Measurements from ENCODE around the gene HES5. TPM values are rescaled to one million over a fixed set of nuclear protein-coding genes. Genes with fewer than 3 reads are reported as not detected.
"Not testable (repeated sequence)": the region's sequence is repeated elsewhere in the genome, so short reads cannot be mapped to it uniquely, and the experiment has no call there.

HES5 gene
- not detected for polyA plus RNA-seq (2013, experiment 1 of 2)
- polyA plus RNA-seq (2013, experiment 2 of 2) = not detected

GRCh38 chr1:2529784-2530512 lies at the start of gene HES5:
Gene HES5, minus strand, starts transcription at chr1:2530263. Its CDS starts 99 bp downstream, at chr1:2530164.
- Histone ChIP-seq H2BK12ac (ENCODE audit: low read length in 2 of 2) (no peak within 1 kb of the TSS), H3K27me3 (ENCODE audit: control insufficient read depth in 1 of 2, insufficient read depth in 1 of 2, low read length in 2 of 2) (peaks cover 29 to 61% of the 10 kb centered on the region in 2 experiments), H3K4me2 (ENCODE audit: low read length, poor library complexity, severe bottlenecking) (peak within 1 kb of the TSS; percentile 74), H3K23ac (ENCODE audit: low read length in 2 of 2) (peak within 1 kb of the TSS in 1 of 2 experiments; percentile 27), H2BK120ac (ENCODE audit: low read depth, low read length) (no peak within 1 kb of the TSS), H4K91ac (ENCODE audit: low read length) (no peak within 1 kb of the TSS), H2AK5ac (ENCODE audit: low read length, severe bottlenecking) (no peak within 1 kb of the TSS), H2BK15ac (ENCODE audit: low read depth, poor library complexity, severe bottlenecking) (no peak within 1 kb of the TSS), H3K27ac (ENCODE audit: low read length, poor library complexity, severe bottlenecking) (no peak within 1 kb of the TSS), H2AFZ (ENCODE audit: low read depth, low read length) (no peak within 1 kb of the TSS), H3K9ac (ENCODE audit: low read length) (no peak within 1 kb of the TSS), H4K8ac (ENCODE audit: low read length) (no peak within 1 kb of the TSS), H2BK5ac (ENCODE audit: low read depth, low read length, poor library complexity, severe bottlenecking) (no peak within 1 kb of the TSS), H3K4me1 (ENCODE audit: control insufficient read depth, insufficient read depth, low read depth, low read length) (peaks cover 64% of the 10 kb centered on the region), H3K79me1 (replicated peaks; ENCODE audit: low read length, poor library complexity, severe bottlenecking) (no peaks in the 10 kb centered on the region), H3K4me3 (ENCODE audit: insufficient read depth in 1 of 2, low read depth in 1 of 2, low read length in 2 of 2) (peak within 1 kb of the TSS in 1 of 2 experiments; percentile 10), H3K36me3 (ENCODE audit: control insufficient read depth in 1 of 2, insufficient read depth in 2 of 2, low read depth in 1 of 2, low read length in 2 of 2) (peaks cover 0 to 3% of the 10 kb centered on the region in 2 experiments), H3K14ac (ENCODE audit: low read length in 2 of 2) (peak within 1 kb of the TSS in 1 of 2 experiments; percentile 29), H3K9me3 (ENCODE audit: control insufficient read depth, low read length) (no peaks in the 10 kb centered on the region), H3K18ac (ENCODE audit: low read depth in 1 of 2, low read length in 2 of 2) (no peak within 1 kb of the TSS), H3K4ac (ENCODE audit: low read depth in 1 of 2, low read length in 2 of 2) (no peak within 1 kb of the TSS)
- no peak for DNase-seq
- 3% methylated on average over 79 of the region's 91 CpGs for WGBS

- H3K27me3 ChIP-seq (ENCODE audit: control insufficient read depth in 1 of 2, insufficient read depth in 1 of 2, low read length in 2 of 2) = peaks cover 0 to 2% of the 10 kb centered on the region in 2 experiments
- no peak overlapping the region for H3K14ac ChIP-seq (ENCODE audit: low read length in 2 of 2)
- no peak overlapping the region for H2BK5ac ChIP-seq (ENCODE audit: low read depth, low read length, poor library complexity, severe bottlenecking)
- H2AFZ ChIP-seq (ENCODE audit: low read depth, low read length) = no peak overlapping the region
- WGBS = 64% methylated on average over 2 of the region's 4 CpGs
- H4K8ac ChIP-seq (ENCODE audit: low read length) = no peak overlapping the region
- H3K36me3 ChIP-seq (ENCODE audit: control insufficient read depth in 1 of 2, insufficient read depth in 2 of 2, low read depth in 1 of 2, low read length in 2 of 2) = no peaks in the 10 kb centered on the region
- no peak overlapping the region for H4K91ac ChIP-seq (ENCODE audit: low read length)
- H2AK5ac ChIP-seq (ENCODE audit: low read length, severe bottlenecking) = no peak overlapping the region
- no peak overlapping the region for H3K9ac ChIP-seq (ENCODE audit: low read length)
- no peak overlapping the region for H3K4me2 ChIP-seq (ENCODE audit: low read length, poor library complexity, severe bottlenecking)
- H3K4me3 ChIP-seq (ENCODE audit: insufficient read depth in 1 of 2, low read depth in 1 of 2, low read length in 2 of 2) = no peak overlapping the region
- peaks cover 7% of the 10 kb centered on the region for H3K4me1 ChIP-seq (ENCODE audit: control insufficient read depth, insufficient read depth, low read depth, low read length)
- no peak overlapping the region for H3K23ac ChIP-seq (ENCODE audit: low read length in 2 of 2)
- no peaks in the 10 kb centered on the region for H3K79me1 ChIP-seq (replicated peaks; ENCODE audit: low read length, poor library complexity, severe bottlenecking)
- no peak overlapping the region for H3K18ac ChIP-seq (ENCODE audit: low read depth in 1 of 2, low read length in 2 of 2)
- H2BK15ac ChIP-seq (ENCODE audit: low read depth, poor library complexity, severe bottlenecking) = no peak overlapping the region
- no peak for DNase-seq
- no peak overlapping the region for H2BK120ac ChIP-seq (ENCODE audit: low read depth, low read length)
- H2BK12ac ChIP-seq (ENCODE audit: low read length in 2 of 2) = no peak overlapping the region
- H3K27ac ChIP-seq (ENCODE audit: low read length, poor library complexity, severe bottlenecking) = no peak overlapping the region
- no peak overlapping the region for H3K4ac ChIP-seq (ENCODE audit: low read depth in 1 of 2, low read length in 2 of 2)
- H3K9me3 ChIP-seq (ENCODE audit: control insufficient read depth, low read length) = no peaks in the 10 kb centered on the region
Observed at GRCh38 chr1:2578758-2579118, 48.7 kb upstream of the HES5 start.

GRCh38 chr1:2577565-2578075 lies 47.6 kb upstream of the HES5 start:
- H3K23ac ChIP-seq (ENCODE audit: low read length in 2 of 2); H4K8ac ChIP-seq (ENCODE audit: low read length); H2AFZ ChIP-seq (ENCODE audit: low read depth, low read length); H2AK5ac ChIP-seq (ENCODE audit: low read length, severe bottlenecking); H3K9ac ChIP-seq (ENCODE audit: low read length); H3K14ac ChIP-seq (ENCODE audit: low read length in 2 of 2); H3K36me3 ChIP-seq (ENCODE audit: control insufficient read depth in 1 of 2, insufficient read depth in 2 of 2, low read depth in 1 of 2, low read length in 2 of 2); H4K91ac ChIP-seq (ENCODE audit: low read length); H3K9me3 ChIP-seq (ENCODE audit: control insufficient read depth, low read length); H3K27ac ChIP-seq (ENCODE audit: low read length, poor library complexity, severe bottlenecking); H2BK5ac ChIP-seq (ENCODE audit: low read depth, low read length, poor library complexity, severe bottlenecking); H3K4me3 ChIP-seq (ENCODE audit: insufficient read depth in 1 of 2, low read depth in 1 of 2, low read length in 2 of 2); H2BK120ac ChIP-seq (ENCODE audit: low read depth, low read length); H3K4me1 ChIP-seq (ENCODE audit: control insufficient read depth, insufficient read depth, low read depth, low read length); H3K18ac ChIP-seq (ENCODE audit: low read depth in 1 of 2, low read length in 2 of 2); H3K4me2 ChIP-seq (ENCODE audit: low read length, poor library complexity, severe bottlenecking); DNase-seq; H2BK12ac ChIP-seq (ENCODE audit: low read length in 2 of 2); H3K4ac ChIP-seq (ENCODE audit: low read depth in 1 of 2, low read length in 2 of 2); H2BK15ac ChIP-seq (ENCODE audit: low read depth, poor library complexity, severe bottlenecking); H3K27me3 ChIP-seq (ENCODE audit: control insufficient read depth in 1 of 2, insufficient read depth in 1 of 2, low read length in 2 of 2); H3K79me1 ChIP-seq (replicated peaks; ENCODE audit: low read length, poor library complexity, severe bottlenecking): not testable (repeated sequence)
- 87% methylated on average over 20 of the region's 23 CpGs for WGBS

- Histone ChIP-seq H4K8ac (ENCODE audit: low read length) (no peak overlapping the region), H3K4me3 (ENCODE audit: insufficient read depth in 1 of 2, low read depth in 1 of 2, low read length in 2 of 2) (no peak overlapping the region), H3K23ac (ENCODE audit: low read length in 2 of 2) (no peak overlapping the region), H3K79me1 (replicated peaks; ENCODE audit: low read length, poor library complexity, severe bottlenecking) (no peaks in the 10 kb centered on the region), H2BK120ac (ENCODE audit: low read depth, low read length) (no peak overlapping the region), H2BK12ac (ENCODE audit: low read length in 2 of 2) (no peak overlapping the region), H3K4ac (ENCODE audit: low read depth in 1 of 2, low read length in 2 of 2) (no peak overlapping the region), H3K4me2 (ENCODE audit: low read length, poor library complexity, severe bottlenecking) (no peak overlapping the region), H3K27ac (ENCODE audit: low read length, poor library complexity, severe bottlenecking) (no peak overlapping the region), H2AFZ (ENCODE audit: low read depth, low read length) (no peak overlapping the region), H2AK5ac (ENCODE audit: low read length, severe bottlenecking) (no peak overlapping the region), H3K9me3 (ENCODE audit: control insufficient read depth, low read length) (peaks cover 6% of the 10 kb centered on the region), H3K4me1 (ENCODE audit: control insufficient read depth, insufficient read depth, low read depth, low read length) (peaks cover 7% of the 10 kb centered on the region), H3K27me3 (ENCODE audit: control insufficient read depth in 1 of 2, insufficient read depth in 1 of 2, low read length in 2 of 2) (peaks cover 0 to 4% of the 10 kb centered on the region in 2 experiments), H3K14ac (ENCODE audit: low read length in 2 of 2) (no peak overlapping the region), H2BK5ac (ENCODE audit: low read depth, low read length, poor library complexity, severe bottlenecking) (no peak overlapping the region), H3K18ac (ENCODE audit: low read depth in 1 of 2, low read length in 2 of 2) (no peak overlapping the region), H3K36me3 (ENCODE audit: control insufficient read depth in 1 of 2, insufficient read depth in 2 of 2, low read depth in 1 of 2, low read length in 2 of 2) (no peaks in the 10 kb centered on the region), H4K91ac (ENCODE audit: low read length) (no peak overlapping the region), H3K9ac (ENCODE audit: low read length) (no peak overlapping the region), H2BK15ac (ENCODE audit: low read depth, poor library complexity, severe bottlenecking) (no peak overlapping the region)
- 86% methylated on average over 20 of the region's 23 CpGs for WGBS
- DNase-seq = no peak
Observed at GRCh38 chr1:2575801-2576663, 46.0 kb upstream of the HES5 start.

All from mesenchymal stem cell (in vitro differentiated cells and primary cell).